Adrenal gland (tissue), 12 donors: ENCODE results near the gene PGR. TPM values are rescaled to one million over a fixed set of nuclear protein-coding genes. Genes with fewer than 3 reads are reported as not detected.

ENCODE experiments used
- DNase-seq, 7 donors: peaks; one replicate each; pipeline ENCODE4 v3.0.0-alpha.2; 2019 to 2020
- H3K27ac ChIP-seq, 5 donors: fragments of 200-600 bp; sonication (generic) in 4 of 5; 1 replicate in 3 of 5; 2 replicates in 2 of 5; pipeline versions ENCODE4 v1.5.1 to v1.8.0; 2016 to 2020; ENCODE audit warnings: mild to moderate bottlenecking in 1 of 5
- H3K27me3 ChIP-seq: fragments of 200-600 bp; 2 replicates; pipeline ENCODE4 v1.8.0; 2021
- H3K36me3 ChIP-seq, 2 donors: fragments of 200-600 bp; replicated peaks in 1 of 2; 1 replicate in 1 of 2; 2 replicates in 1 of 2; pipeline versions ENCODE4 v1.5.1 to v1.8.0; 2018 to 2022
- H3K4me1 ChIP-seq, 2 donors: fragments of 200-600 bp; replicated peaks in 1 of 2; 1 replicate in 1 of 2; 2 replicates in 1 of 2; pipeline versions ENCODE4 v1.5.1 to v1.8.0; 2018 to 2021
- H3K4me3 ChIP-seq, 4 donors: fragments of 200-600 bp; sonication (generic) in 3 of 4; one replicate each; pipeline ENCODE4 v1.5.1; 2016 to 2018
- H3K9me3 ChIP-seq, 3 donors: fragments of 200-600 bp; sonication (generic) in 1 of 3; replicated peaks in 1 of 3; 1 replicate in 2 of 3; 2 replicates in 1 of 3; pipeline versions ENCODE4 v1.5.1 to v1.8.0; 2016 to 2021
- CTCF ChIP-seq, 6 experiments: fragments of 450-650 bp in 4 of 6; fragments of 200-600 bp in 2 of 6; sonication (generic) in 1 of 6; IDR thresholded peaks; 1 replicate in 5 of 6; 2 replicates in 1 of 6; pipeline versions ENCODE4 v1.5.1 to v1.8.0; 2016 to 2021; ENCODE audit warnings: antibody characterized with exemption in 6 of 6, mild to moderate bottlenecking in 2 of 6, moderate library complexity in 1 of 6
- POLR2A ChIP-seq, 2 donors: fragments of 450-650 bp; IDR thresholded peaks; one replicate each; pipeline ENCODE4 v1.6.1; 2017; ENCODE audit warnings: antibody characterized with exemption in 2 of 2, mild to moderate bottlenecking in 2 of 2, moderate library complexity in 1 of 2
- WGBS, 4 donors: extraction: QIAGEN DNeasy Blood & Tissue Kit in 2 of 4; methylation state at CpG; one replicate each; pipeline versions ENCODE4 v1.1.5 to v1.1.7; 2013 to 2017; 5-methylcytosine and 5-hydroxymethylcytosine counted together
- intact Hi-C, 2 donors: fragments of 100-400 bp; cut with DNase I; formaldehyde crosslinking; loops; one replicate each; pipeline versions ENCODE4 v1.14.1 to v1.15.0; 2022 to 2023
- polyA plus RNA-seq, 3 donors: library from polyadenylated mRNA; stranded (reverse); fragments of 200-250 nt in 2 of 3; fragments of 350-450 nt in 1 of 3; fragmentation: Illumina TruSeq in 1 of 3; extraction: RNeasy Lipid Tissue Mini Kit (QIAGEN cat#74804) in 1 of 3; gene quantifications; one replicate each; pipeline ENCODE4 v1.2.3, GENCODE V29; 2013 to 2014
- total RNA-seq, 9 donors: library from RNA; depleted of rRNA in 4 of 9; stranded (reverse); fragments of >200 nt in 4 of 9; fragments of 120-200 nt in 1 of 9; fragmentation: NEBNext Ultra II Directional in 1 of 9; extraction: Animal tissue kit (Norgen Biotek cat#: 25700) in 1 of 9; gene quantifications; one replicate each; pipeline versions ENCODE4 v1.1.0 to v1.2.4, GENCODE V29; 2013 to 2023
- donor health status: healthy with polysubstance abuse.
- donor health status: Bipolar disorder and iron deficiency.
- donor health status: DM: yes; HTN: yes; CAD: no.
- donor health status: DM: no; HTN: no; CAD: no.
- donor health status: DM: no; HTN: no; CAD: no.
- donor health status: DM: yes; HTN: yes; CAD: no.

PGR gene
- total and polyA plus RNA-seq, 12 donors: 0.24 to 17.3 (median 3.3) TPM

GRCh38 chr11:101009690-101010055 lies 119.9 kb downstream of the PGR start:
- Histone ChIP-seq H3K4me1 (no peaks in the 10 kb centered on the region), H3K27me3 (no peaks in the 10 kb centered on the region), H3K4me3 (no peak overlapping the region), H3K36me3 (no peaks in the 10 kb centered on the region), H3K9me3 (no peaks in the 10 kb centered on the region), H3K27ac (no peak overlapping the region)
- TF ChIP-seq CTCF (IDR thresholded peaks at IDR 0.05) (no peak), POLR2A (IDR thresholded peaks at IDR 0.05) (no peak)
- WGBS, 4 donors: 35 to 42% (median 39%) methylated on average over 2 of the region's 2 CpGs
- DNase-seq: no peak
- intact Hi-C loops: no loop called here

GRCh38 chr11:101008961-101009689 lies 120.5 kb downstream of the PGR start:
- intact Hi-C loops: no loop called here
- Histone ChIP-seq H3K27me3 (no peaks in the 10 kb centered on the region), H3K4me3 (no peak overlapping the region), H3K27ac (no peak overlapping the region), H3K9me3 (no peaks in the 10 kb centered on the region), H3K36me3 (no peaks in the 10 kb centered on the region), H3K4me1 (no peaks in the 10 kb centered on the region)
- no peak for TF ChIP-seq POLR2A (IDR thresholded peaks at IDR 0.05)
- TF ChIP-seq CTCF (IDR thresholded peaks at IDR 0.05): no peak
- no peak for DNase-seq
- WGBS, 4 donors: 73 to 85% (median 79%) methylated on average over 1 of the region's 1 CpG

- intact Hi-C loops: no loop called here
- H3K4me3 ChIP-seq: no peak overlapping the region
- H3K4me1 ChIP-seq: no peaks in the 10 kb centered on the region
- H3K36me3 ChIP-seq: no peaks in the 10 kb centered on the region
- 80 to 88% (median 83%) methylated on average over 4 of the region's 4 CpGs for WGBS, 4 donors
- H3K27me3 ChIP-seq: no peaks in the 10 kb centered on the region
- no peak for TF ChIP-seq POLR2A (IDR thresholded peaks at IDR 0.05)
- TF ChIP-seq CTCF (IDR thresholded peaks at IDR 0.05): no peak
- DNase-seq: no peak
- H3K9me3 ChIP-seq: no peaks in the 10 kb centered on the region
- H3K27ac ChIP-seq: no peak overlapping the region
These were observed 126.1 kb downstream of the PGR start for GRCh38 chr11:101003468-101003867.

- H3K27ac ChIP-seq: no peak overlapping the region
- intact Hi-C loops: no loop called here
- WGBS, 4 donors: 81 to 93% (median 85%) methylated on average over 1 of the region's 1 CpG
- H3K4me3 ChIP-seq: no peak overlapping the region
- H3K9me3 ChIP-seq: no peaks in the 10 kb centered on the region
- DNase-seq: no peak
- no peaks in the 10 kb centered on the region for H3K4me1 ChIP-seq
- no peaks in the 10 kb centered on the region for H3K36me3 ChIP-seq
- TF ChIP-seq CTCF (IDR thresholded peaks at IDR 0.05): no peak
- no peak for TF ChIP-seq POLR2A (IDR thresholded peaks at IDR 0.05)
- H3K27me3 ChIP-seq: no peaks in the 10 kb centered on the region
These were observed 129.9 kb downstream of the PGR start for GRCh38 chr11:100999756-101000155.
